Panc1 (cell line): ENCODE results near the gene KCNF1. TPM values are rescaled to one million over a fixed set of nuclear protein-coding genes. Genes with fewer than 3 reads are reported as not detected.

Source experiments
- ATAC-seq: fragments of 200-7000 bp; cut with Tn5 transposase; 2 replicates; pipeline ENCODE4 v1.9.1; 2020; ENCODE audit warnings: mild to moderate bottlenecking, moderate library complexity
- BruUV-seq: library from RNA; stranded (reverse); fragments of 400-500 nt; replicated peaks from 2 replicates; lab custom pipeline; 2021; lab: Mats Ljungman, UMichigan
- CTCF ChIA-PET: fragments of 300-600 bp; sonication (Branson Sonifier 250); formaldehyde crosslinking; loops from one replicate; lab custom pipeline; 2022; ENCODE audit warnings: antibody characterized with exemption; lab: Charles Lee
- POLR2A ChIA-PET: fragments of 300-600 bp; sonication (Branson Sonifier 250); formaldehyde crosslinking; loops from one replicate; lab custom pipeline; 2022; ENCODE audit warnings: antibody characterized with exemption; lab: Charles Lee
- DNase-seq: peaks from one replicate; pipeline ENCODE4 v3.0.0-alpha.2; 2010; ENCODE audit warnings: low read depth, low spot score
- H3K27ac ChIP-seq: 2 replicates; pipeline ENCODE4 v1.5.1; 2011; ENCODE audit warnings: mild to moderate bottlenecking, low read length, inconsistent platforms
- H3K27me3 ChIP-seq: fragments of 200-500 bp; sonication (Bioruptor generic); 2 replicates; pipeline ENCODE4 v1.6.0; 2014; ENCODE audit warnings: low read length, inconsistent platforms; ENCODE audit not compliant: control insufficient read depth, insufficient read depth
- H3K36me3 ChIP-seq: fragments of 200-500 bp; sonication (Bioruptor generic); 2 replicates; pipeline ENCODE4 v1.5.1; 2014; ENCODE audit warnings: inconsistent platforms, mild to moderate bottlenecking, low read length, moderate library complexity; ENCODE audit not compliant: control insufficient read depth, insufficient read depth
- H3K4me1 ChIP-seq: 2 replicates; pipeline ENCODE4 v1.5.1; 2011; ENCODE audit warnings: inconsistent platforms, mild to moderate bottlenecking, low read length, moderate library complexity; ENCODE audit not compliant: control insufficient read depth, insufficient read depth
- H3K4me3 ChIP-seq, 2 experiments: 2 replicates each; pipeline ENCODE4 v1.5.1; 2011 to 2012; ENCODE audit warnings: low read depth in 2 of 2, low read length in 2 of 2, mild to moderate bottlenecking in 2 of 2, inconsistent platforms in 1 of 2, moderate library complexity in 1 of 2
- H3K9me3 ChIP-seq: fragments of 200-500 bp; sonication (Bioruptor generic); 2 replicates; pipeline ENCODE4 v1.5.1; 2014; ENCODE audit warnings: low read depth, mild to moderate bottlenecking, inconsistent platforms, low read length, moderate library complexity; ENCODE audit not compliant: control insufficient read depth, insufficient read depth
- CTCF ChIP-seq: fragments of 450-650 bp; IDR thresholded peaks from 2 replicates; pipeline ENCODE4 v1.5.1; 2017; ENCODE audit warnings: mild to moderate bottlenecking
- POLR2AphosphoS5 ChIP-seq: IDR thresholded peaks from 2 replicates; pipeline ENCODE4 v1.6.1; 2012; ENCODE audit warnings: mild to moderate bottlenecking, low read depth, low read length, moderate library complexity
- REST ChIP-seq, 2 experiments: IDR thresholded peaks; 2 replicates each; pipeline ENCODE4 v1.6.1; 2011 to 2012; ENCODE audit warnings: low read depth in 2 of 2, control low read depth in 1 of 2, low read length in 1 of 2, mild to moderate bottlenecking in 1 of 2, moderate library complexity in 1 of 2; ENCODE audit not compliant: insufficient read depth in 1 of 2
- SIN3A ChIP-seq: IDR thresholded peaks from 2 replicates; pipeline ENCODE4 v1.6.1; 2012; ENCODE audit warnings: low read depth, mild to moderate bottlenecking, low read length, moderate library complexity, borderline replicate concordance; ENCODE audit not compliant: insufficient read depth
- TCF7L2 ChIP-seq: IDR thresholded peaks from 2 replicates; pipeline ENCODE4 v1.6.1; 2011; ENCODE audit warnings: mild to moderate bottlenecking, low read depth, low read length, inconsistent platforms
- in situ Hi-C: cut with HindIII; loops from 2 replicates; pipeline ENCODE4 v1.10.0; 2016; ENCODE audit warnings: low sequenced_read_pairs, low pct_unique_long_range_greater_than_20kb
- intact Hi-C: fragments of 100-400 bp; cut with micrococcal nuclease; formaldehyde crosslinking; loops from one replicate; pipeline ENCODE4 v1.10.0; 2022; ENCODE audit not compliant: unreplicated experiment
- total RNA-seq: library from RNA; stranded (reverse); gene quantifications from one replicate; pipeline ENCODE4 v1.2.1, GENCODE V29; 2021; ENCODE audit not compliant: unreplicated experiment

The KCNF1 gene
- total RNA-seq, 1 experiment from 2014 or later: 0.39 TPM

- peaks cover 4% of the 10 kb centered on the region for H3K4me1 ChIP-seq
- H3K27me3 ChIP-seq: no peaks in the 10 kb centered on the region
- in situ Hi-C loops: no loop called here
- ChIA-PET CTCF (no interaction called here), POLR2A (no interaction called here)
- no TSS peak for BruUV-seq
- H3K4me3 ChIP-seq: no peak overlapping the region
- H3K9me3 ChIP-seq: peaks cover 14% of the 10 kb centered on the region; the same call in 1 of the 2 replicates
- H3K36me3 ChIP-seq: no peaks in the 10 kb centered on the region
- no peak overlapping the region for H3K27ac ChIP-seq
- ATAC-seq (no peak), DNase-seq (no peak)
- intact Hi-C loops: no loop called here
- TF ChIP-seq POLR2AphosphoS5: no peak
- TF ChIP-seq TCF7L2: no peak
- no peak for TF ChIP-seq SIN3A
- TF ChIP-seq CTCF: no peak
- TF ChIP-seq REST (IDR thresholded peaks at IDR 0.05; ENCODE audit: insufficient read depth in 1 of 2, low read depth in 2 of 2, low read length in 1 of 2): no peak
Observed at GRCh38 chr2:10941383-10941782, 29.6 kb downstream of the KCNF1 start.

- TF ChIP-seq SIN3A (no peak), TCF7L2 (no peak), CTCF (no peak), REST (IDR thresholded peaks at IDR 0.05; ENCODE audit: insufficient read depth in 1 of 2, low read depth in 2 of 2, low read length in 1 of 2) (no peak), POLR2AphosphoS5 (no peak)
- no peak for ATAC-seq
- BruUV-seq: no TSS peak
- no peaks in the 10 kb centered on the region for H3K27me3 ChIP-seq
- POLR2A ChIA-PET: no interaction called here
- no peaks in the 10 kb centered on the region for H3K9me3 ChIP-seq
- CTCF ChIA-PET: no interaction called here
- in situ Hi-C loops: no loop called here
- H3K27ac ChIP-seq: no peak overlapping the region
- H3K4me1 ChIP-seq: no peaks in the 10 kb centered on the region
- no peak overlapping the region for H3K4me3 ChIP-seq
- no peaks in the 10 kb centered on the region for H3K36me3 ChIP-seq
- intact Hi-C loops: no loop called here
- DNase-seq: no peak
Observed at GRCh38 chr2:10944799-10945198, 33.1 kb downstream of the KCNF1 start.
